OCI-LY7 (cell line): Measurements from ENCODE around the gene ARAF.
"Not testable (repeated sequence)": the region's sequence is repeated elsewhere in the genome, so short reads cannot be mapped to it uniquely, and the experiment has no call there.

Experiments
- CTCF ChIP-seq: fragments of 200-600 bp; sonication (generic); conservative IDR thresholded peaks from 2 replicates; pipeline ENCODE4 v1.5.1; 2014; ENCODE audit warnings: mild to moderate bottlenecking, antibody characterized with exemption, low read length, moderate library complexity, mixed read lengths
- EZH2phosphoT487 ChIP-seq: fragments of 200-600 bp; sonication (generic); IDR thresholded peaks from 2 replicates; pipeline ENCODE4 v1.6.1; 2018; ENCODE audit warnings: low read depth, borderline replicate concordance, mild to moderate bottlenecking, mixed run types, antibody characterized with exemption, low read length, moderate library complexity, mixed read lengths

- not testable (repeated sequence) for TF ChIP-seq CTCF, EZH2phosphoT487
Observed at GRCh38 chrX:47512383-47512782, 48.6 kb upstream of the ARAF start.
